Uterus (tissue), 4 donors: ENCODE data around the gene DVL1. TPM values are rescaled to one million over a fixed set of nuclear protein-coding genes. Genes with fewer than 3 reads are reported as not detected.

Experiments
- DNase-seq, 2 donors: peaks; one replicate each; pipeline ENCODE4 v3.0.0-alpha.2; 2019 to 2020
- H3K27ac ChIP-seq, 2 donors: fragments of 200-600 bp; sonication (generic); 1 replicate in 1 of 2; 2 replicates in 1 of 2; pipeline ENCODE4 v1.5.1; 2016 to 2018
- H3K27me3 ChIP-seq, 2 donors: fragments of 200-600 bp; sonication (generic); one replicate each; pipeline ENCODE4 v1.5.1; 2018 to 2019; ENCODE audit warnings: control low read depth in 1 of 2
- H3K36me3 ChIP-seq, 2 donors: fragments of 200-600 bp; sonication (generic); one replicate each; pipeline ENCODE4 v1.5.1; 2019; ENCODE audit warnings: control low read depth in 1 of 2
- H3K4me1 ChIP-seq, 2 donors: fragments of 200-600 bp; sonication (generic); one replicate each; pipeline ENCODE4 v1.5.1; 2018 to 2019; ENCODE audit warnings: control low read depth in 1 of 2
- H3K4me3 ChIP-seq, 2 donors: fragments of 200-600 bp; sonication (generic); 1 replicate in 1 of 2; 2 replicates in 1 of 2; pipeline ENCODE4 v1.5.1; 2018 to 2019; ENCODE audit warnings: mild to moderate bottlenecking in 1 of 2
- H3K9me3 ChIP-seq, 2 donors: fragments of 200-600 bp; sonication (generic); one replicate each; pipeline ENCODE4 v1.5.1; 2019; ENCODE audit warnings: control low read depth in 1 of 2
- POLR2A ChIP-seq, 2 donors: fragments of 450-650 bp; IDR thresholded peaks; one replicate each; pipeline ENCODE4 v1.6.1; 2016; ENCODE audit warnings: antibody characterized with exemption in 2 of 2, mild to moderate bottlenecking in 1 of 2, moderate library complexity in 1 of 2
- intact Hi-C: fragments of 100-400 bp; cut with DNase I; formaldehyde crosslinking; loops from one replicate; pipeline ENCODE4 v1.15.1; 2023; ENCODE audit warnings: low total_unique reads
- total RNA-seq, 4 donors: library from RNA; depleted of rRNA in 3 of 4; stranded (reverse); fragments of >200 nt in 3 of 4; gene quantifications; one replicate each; pipeline versions ENCODE4 v1.1.0 to v1.2.4, GENCODE V29; 2014 to 2023
- TF ChIP-seq, protein P1 (sequence below), 4 experiments: fragments of 200-600 bp in 2 of 4; fragments of 450-650 bp in 2 of 4; sonication (generic) in 2 of 4; IDR thresholded peaks; one replicate each; pipeline ENCODE4 v1.5.1; 2016 to 2019; ENCODE audit warnings: antibody characterized with exemption in 4 of 4, mild to moderate bottlenecking in 2 of 4, moderate library complexity in 1 of 4
- donor health status: DM: yes; HTN: yes; CAD: no.

Gene DVL1
- total RNA-seq, 4 donors from 2014 or later = 35.6 to 94.5 (median 49.7) TPM

DNA sequence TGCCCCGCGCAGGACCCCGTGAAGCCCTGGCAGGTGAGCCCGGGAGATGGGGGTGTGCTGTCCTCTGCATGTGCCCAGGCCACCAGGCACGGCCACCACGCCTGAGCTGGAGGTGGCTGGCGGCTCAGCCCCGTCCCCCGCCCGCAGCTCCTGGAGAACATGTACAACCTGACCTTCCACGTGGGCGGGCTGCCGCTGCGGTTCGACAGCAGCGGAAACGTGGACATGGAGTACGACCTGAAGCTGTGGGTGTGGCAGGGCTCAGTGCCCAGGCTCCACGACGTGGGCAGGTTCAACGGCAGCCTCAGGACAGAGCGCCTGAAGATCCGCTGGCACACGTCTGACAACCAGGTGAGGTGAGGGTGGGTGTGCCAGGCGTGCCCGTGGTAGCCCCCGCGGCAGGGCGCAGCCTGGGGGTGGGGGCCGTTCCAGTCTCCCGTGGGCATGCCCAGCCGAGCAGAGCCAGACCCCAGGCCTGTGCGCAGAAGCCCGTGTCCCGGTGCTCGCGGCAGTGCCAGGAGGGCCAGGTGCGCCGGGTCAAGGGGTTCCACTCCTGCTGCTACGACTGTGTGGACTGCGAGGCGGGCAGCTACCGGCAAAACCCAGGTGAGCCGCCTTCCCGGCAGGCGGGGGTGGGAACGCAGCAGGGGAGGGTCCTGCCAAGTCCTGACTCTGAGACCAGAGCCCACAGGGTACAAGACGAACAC, 16.3 kb downstream of the DVL1 start:
- no peak for DNase-seq
- Histone ChIP-seq H3K9me3 (no peaks in the 10 kb centered on the region), H3K4me1 (no peaks in the 10 kb centered on the region), H3K4me3 (no peak overlapping the region), H3K27me3 (no peaks in the 10 kb centered on the region), H3K36me3 (no peaks in the 10 kb centered on the region), H3K27ac (no peak overlapping the region)
- TF ChIP-seq, protein P1, sequence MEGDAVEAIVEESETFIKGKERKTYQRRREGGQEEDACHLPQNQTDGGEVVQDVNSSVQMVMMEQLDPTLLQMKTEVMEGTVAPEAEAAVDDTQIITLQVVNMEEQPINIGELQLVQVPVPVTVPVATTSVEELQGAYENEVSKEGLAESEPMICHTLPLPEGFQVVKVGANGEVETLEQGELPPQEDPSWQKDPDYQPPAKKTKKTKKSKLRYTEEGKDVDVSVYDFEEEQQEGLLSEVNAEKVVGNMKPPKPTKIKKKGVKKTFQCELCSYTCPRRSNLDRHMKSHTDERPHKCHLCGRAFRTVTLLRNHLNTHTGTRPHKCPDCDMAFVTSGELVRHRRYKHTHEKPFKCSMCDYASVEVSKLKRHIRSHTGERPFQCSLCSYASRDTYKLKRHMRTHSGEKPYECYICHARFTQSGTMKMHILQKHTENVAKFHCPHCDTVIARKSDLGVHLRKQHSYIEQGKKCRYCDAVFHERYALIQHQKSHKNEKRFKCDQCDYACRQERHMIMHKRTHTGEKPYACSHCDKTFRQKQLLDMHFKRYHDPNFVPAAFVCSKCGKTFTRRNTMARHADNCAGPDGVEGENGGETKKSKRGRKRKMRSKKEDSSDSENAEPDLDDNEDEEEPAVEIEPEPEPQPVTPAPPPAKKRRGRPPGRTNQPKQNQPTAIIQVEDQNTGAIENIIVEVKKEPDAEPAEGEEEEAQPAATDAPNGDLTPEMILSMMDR (IDR thresholded peaks at IDR 0.05) = no peak
- no peak for TF ChIP-seq POLR2A (IDR thresholded peaks at IDR 0.05)
- intact Hi-C loops = no loop called here

DNA sequence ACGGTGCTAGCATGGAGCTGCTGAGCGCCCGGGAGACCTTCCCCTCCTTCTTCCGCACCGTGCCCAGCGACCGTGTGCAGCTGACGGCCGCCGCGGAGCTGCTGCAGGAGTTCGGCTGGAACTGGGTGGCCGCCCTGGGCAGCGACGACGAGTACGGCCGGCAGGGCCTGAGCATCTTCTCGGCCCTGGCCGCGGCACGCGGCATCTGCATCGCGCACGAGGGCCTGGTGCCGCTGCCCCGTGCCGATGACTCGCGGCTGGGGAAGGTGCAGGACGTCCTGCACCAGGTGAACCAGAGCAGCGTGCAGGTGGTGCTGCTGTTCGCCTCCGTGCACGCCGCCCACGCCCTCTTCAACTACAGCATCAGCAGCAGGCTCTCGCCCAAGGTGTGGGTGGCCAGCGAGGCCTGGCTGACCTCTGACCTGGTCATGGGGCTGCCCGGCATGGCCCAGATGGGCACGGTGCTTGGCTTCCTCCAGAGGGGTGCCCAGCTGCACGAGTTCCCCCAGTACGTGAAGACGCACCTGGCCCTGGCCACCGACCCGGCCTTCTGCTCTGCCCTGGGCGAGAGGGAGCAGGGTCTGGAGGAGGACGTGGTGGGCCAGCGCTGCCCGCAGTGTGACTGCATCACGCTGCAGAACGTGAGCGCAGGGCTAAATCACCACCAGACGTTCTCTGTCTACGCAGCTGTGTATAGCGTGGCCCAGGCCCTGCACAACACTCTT, 17.0 kb downstream of the DVL1 start:
- no peaks in the 10 kb centered on the region for H3K36me3 ChIP-seq
- H3K27ac ChIP-seq = no peak overlapping the region
- no peaks in the 10 kb centered on the region for H3K9me3 ChIP-seq
- H3K4me3 ChIP-seq = no peak overlapping the region
- H3K4me1 ChIP-seq = no peaks in the 10 kb centered on the region
- intact Hi-C loops = no loop called here
- TF ChIP-seq POLR2A (IDR thresholded peaks at IDR 0.05) = no peak
- TF ChIP-seq, protein P1 (IDR thresholded peaks at IDR 0.05) = no peak
- no peaks in the 10 kb centered on the region for H3K27me3 ChIP-seq
- no peak for DNase-seq

DNA sequence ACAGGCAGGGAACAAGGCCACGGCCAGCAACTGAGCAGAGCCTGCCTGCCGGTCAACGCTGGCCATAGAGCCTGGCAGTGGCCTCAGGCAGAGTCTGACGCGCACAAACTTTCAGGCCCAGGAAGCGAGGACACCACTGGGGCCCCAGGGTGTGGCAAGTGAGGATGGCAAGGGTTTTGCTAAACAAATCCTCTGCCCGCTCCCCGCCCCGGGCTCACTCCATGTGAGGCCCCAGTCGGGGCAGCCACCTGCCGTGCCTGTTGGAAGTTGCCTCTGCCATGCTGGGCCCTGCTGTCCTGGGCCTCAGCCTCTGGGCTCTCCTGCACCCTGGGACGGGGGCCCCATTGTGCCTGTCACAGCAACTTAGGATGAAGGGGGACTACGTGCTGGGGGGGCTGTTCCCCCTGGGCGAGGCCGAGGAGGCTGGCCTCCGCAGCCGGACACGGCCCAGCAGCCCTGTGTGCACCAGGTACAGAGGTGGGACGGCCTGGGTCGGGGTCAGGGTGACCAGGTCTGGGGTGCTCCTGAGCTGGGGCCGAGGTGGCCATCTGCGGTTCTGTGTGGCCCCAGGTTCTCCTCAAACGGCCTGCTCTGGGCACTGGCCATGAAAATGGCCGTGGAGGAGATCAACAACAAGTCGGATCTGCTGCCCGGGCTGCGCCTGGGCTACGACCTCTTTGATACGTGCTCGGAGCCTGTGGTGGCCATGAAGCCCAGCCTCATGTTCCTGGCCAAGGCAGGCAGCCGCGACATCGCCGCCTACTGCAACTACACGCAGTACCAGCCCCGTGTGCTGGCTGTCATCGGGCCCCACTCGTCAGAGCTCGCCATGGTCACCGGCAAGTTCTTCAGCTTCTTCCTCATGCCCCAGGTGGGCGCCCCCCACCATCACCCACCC, 17.9 kb downstream of the DVL1 start, which contains the start of gene TAS1R3:
Gene TAS1R3 (plus strand): TSS at position 213 of the 898 bp plus-strand sequence. CDS start 66 bp downstream, at position 279.
- no peaks in the 10 kb centered on the region for H3K36me3 ChIP-seq

DNA sequence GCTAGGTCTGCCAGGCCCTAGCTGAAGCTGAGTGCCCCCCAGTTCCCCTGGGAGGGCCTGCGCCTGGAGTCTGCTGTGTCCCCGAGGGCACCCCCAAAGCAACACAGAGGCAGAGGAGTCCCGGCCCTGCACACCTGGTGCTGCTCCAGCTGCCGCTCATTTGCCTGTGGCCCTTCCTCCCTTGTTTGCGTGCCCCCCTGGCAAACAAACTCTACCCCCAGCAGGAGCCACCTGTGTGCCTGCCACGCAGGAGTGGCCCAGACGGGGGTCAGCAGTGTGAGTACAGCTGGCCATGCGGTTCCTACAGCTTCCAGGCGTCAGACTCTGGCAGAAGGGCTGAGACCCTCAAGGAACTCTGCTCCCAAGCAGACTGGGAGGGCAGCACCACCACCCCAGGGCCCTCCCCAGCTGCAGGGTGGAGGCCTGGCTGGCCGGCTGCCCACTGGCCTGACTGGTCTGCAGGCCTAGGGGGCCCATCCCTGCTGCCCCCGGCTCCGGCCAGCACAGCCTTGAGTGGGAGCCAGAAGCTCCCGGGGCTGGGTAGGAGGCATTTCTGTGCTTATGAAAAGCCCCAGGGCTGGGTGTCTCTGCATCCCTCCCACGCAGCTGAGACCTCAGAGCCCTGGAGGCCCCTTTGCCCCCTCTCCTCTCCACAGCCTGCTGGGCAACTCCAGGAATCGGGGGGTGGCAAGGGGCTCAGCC, 18.7 kb downstream of the DVL1 start:
- H3K4me3 ChIP-seq = no peak overlapping the region
- H3K27ac ChIP-seq = no peak overlapping the region
- H3K4me1 ChIP-seq = peaks cover 0 to 11% of the 10 kb centered on the region in 2 donors
- H3K36me3 ChIP-seq = no peaks in the 10 kb centered on the region
- no peak for TF ChIP-seq POLR2A (IDR thresholded peaks at IDR 0.05)
- TF ChIP-seq, protein P1 (IDR thresholded peaks at IDR 0.05) = no peak
- intact Hi-C loops = no loop called here
- H3K27me3 ChIP-seq = no peaks in the 10 kb centered on the region
- H3K9me3 ChIP-seq = no peaks in the 10 kb centered on the region
- DNase-seq = no peak

More for the DNA sequence above, 17.9 kb downstream of the DVL1 start, which contains the start of gene TAS1R3:
- DNase-seq = no peak
- H3K4me3 ChIP-seq = no peak within 1 kb of the TSS
- H3K27me3 ChIP-seq = no peaks in the 10 kb centered on the region
- TF ChIP-seq, protein P1 (IDR thresholded peaks at IDR 0.05) = no peak
- no peak for TF ChIP-seq POLR2A (IDR thresholded peaks at IDR 0.05)
- peaks cover 0 to 3% of the 10 kb centered on the region in 2 donors for H3K4me1 ChIP-seq
- H3K27ac ChIP-seq = no peak within 1 kb of the TSS
- intact Hi-C loops = no loop called here
- H3K9me3 ChIP-seq = no peaks in the 10 kb centered on the region
